ENCODE data around the gene SLC6A20.

DNA sequence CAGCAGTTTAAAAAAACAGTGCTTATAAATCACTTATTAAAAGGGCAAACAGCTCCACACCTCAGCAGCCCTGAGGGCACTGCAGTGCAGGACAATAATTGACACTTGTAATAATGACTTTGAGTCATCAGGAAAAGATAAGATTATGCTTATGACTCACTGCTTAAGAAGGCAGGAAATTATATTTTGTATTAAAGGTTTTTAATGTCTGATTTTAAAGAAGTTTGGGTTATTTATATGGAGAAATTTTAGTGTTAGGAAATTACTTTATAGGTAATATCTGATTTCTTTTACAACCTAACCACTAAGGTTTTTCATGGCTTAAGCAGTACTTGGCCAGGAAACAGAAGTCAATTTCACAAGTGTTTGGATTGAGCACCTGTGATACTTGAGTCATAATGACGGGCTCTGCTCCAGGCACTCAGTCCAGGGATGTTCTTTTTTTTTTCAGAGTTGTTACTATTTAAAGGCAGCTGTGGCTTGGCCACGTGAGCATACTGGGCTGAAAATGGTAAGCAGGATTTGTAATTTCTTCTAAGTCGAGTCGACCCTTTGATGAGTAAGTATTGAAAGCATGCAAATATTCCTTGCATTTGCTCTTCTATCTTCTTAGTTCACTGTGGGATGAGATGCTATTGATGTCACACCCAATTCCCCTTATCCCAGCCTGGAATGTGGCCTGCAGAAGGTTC, 21.6 kb upstream of the SLC6A20 start:
- TF ChIP-seq POLR2AphosphoS5 (IDR thresholded peaks at IDR 0.05; ENCODE audit: borderline replicate concordance, low read depth, low read length), result no peak
- TF ChIP-seq FOXP2 (optimal IDR thresholded peaks at IDR 0.05; ENCODE audit: control extremely low read depth, extremely low read length, insufficient read depth), result no peak
- TF ChIP-seq EZH2 (IDR thresholded peaks at IDR 0.05), result no peak
